GM21423 (cell line): ENCODE data around the gene CD34.
"Not testable (repeated sequence)": the region's sequence is repeated elsewhere in the genome, so short reads cannot be mapped to it uniquely, and the experiment has no call there.

ENCODE experiments used
- ATAC-seq: cut with Tn5 transposase; IDR thresholded peaks from one replicate; pipeline ENCODE4 v1.9.1; 2021; ENCODE audit warnings: mild to moderate bottlenecking, moderate library complexity; ENCODE audit not compliant: unreplicated experiment

CD34 gene

GRCh38 chr1:207933205-207933800, 22.4 kb upstream of the CD34 start:
- ATAC-seq, result no peak

GRCh38 chr1:207926984-207927383, 16.1 kb upstream of the CD34 start:
- ATAC-seq, result no peak

- not testable (repeated sequence) for ATAC-seq
These were observed 15.0 kb upstream of the CD34 start for GRCh38 chr1:207925969-207926368.

GRCh38 chr1:207925210-207925609, 14.3 kb upstream of the CD34 start:
- no peak for ATAC-seq

GRCh38 chr1:207923561-207923960, 12.6 kb upstream of the CD34 start:
- no peak for ATAC-seq

GRCh38 chr1:207923121-207923520, 12.2 kb upstream of the CD34 start:
- ATAC-seq, result no peak

- ATAC-seq, result no peak
These were observed 11.6 kb upstream of the CD34 start for GRCh38 chr1:207922554-207922953.

GRCh38 chr1:207921321-207921720, 10.4 kb upstream of the CD34 start:
- ATAC-seq, result no peak

- ATAC-seq, result no peak
These were observed 9.6 kb upstream of the CD34 start for GRCh38 chr1:207920444-207921021.

GRCh38 chr1:207919523-207920170, 8.7 kb upstream of the CD34 start:
- ATAC-seq, result no peak

GRCh38 chr1:207918581-207918980, 7.7 kb upstream of the CD34 start:
- no peak for ATAC-seq

- no peak for ATAC-seq
These were observed 7.1 kb upstream of the CD34 start for GRCh38 chr1:207918011-207918410.

- ATAC-seq, result no peak
These were observed 6.2 kb upstream of the CD34 start for GRCh38 chr1:207917080-207917479.

- no peak for ATAC-seq
These were observed 3.0 kb upstream of the CD34 start for GRCh38 chr1:207913951-207914350.

GRCh38 chr1:207911856-207912760, 1.2 kb upstream of the CD34 start:
- no peak for ATAC-seq

- no peak for ATAC-seq
These were observed 1.2 kb downstream of the CD34 start for GRCh38 chr1:207909687-207910086.

- ATAC-seq, result no peak
These were observed 2.7 kb downstream of the CD34 start for GRCh38 chr1:207908107-207908734.

- ATAC-seq, result no peak
These were observed 6.5 kb downstream of the CD34 start for GRCh38 chr1:207904391-207904790.

GRCh38 chr1:207903767-207904166, 7.2 kb downstream of the CD34 start:
- ATAC-seq, result no peak

GRCh38 chr1:207903053-207903452, 7.9 kb downstream of the CD34 start:
- ATAC-seq, result no peak

GRCh38 chr1:207902566-207902965, 8.4 kb downstream of the CD34 start:
- no peak for ATAC-seq
